ENCODE measurements around the gene SATB2. TPM values are rescaled to one million over a fixed set of nuclear protein-coding genes. Genes with fewer than 3 reads are reported as not detected.
A peak's percentile ranks its signal among the peaks of the same experiment; 100 is the strongest.

The SATB2 gene
- 10 to 100 TPM in 3 of 8 experiments, 1 to 10 TPM in 5; 1.1 to 81.9 (median 5.5) TPM for total RNA-seq

DNA sequence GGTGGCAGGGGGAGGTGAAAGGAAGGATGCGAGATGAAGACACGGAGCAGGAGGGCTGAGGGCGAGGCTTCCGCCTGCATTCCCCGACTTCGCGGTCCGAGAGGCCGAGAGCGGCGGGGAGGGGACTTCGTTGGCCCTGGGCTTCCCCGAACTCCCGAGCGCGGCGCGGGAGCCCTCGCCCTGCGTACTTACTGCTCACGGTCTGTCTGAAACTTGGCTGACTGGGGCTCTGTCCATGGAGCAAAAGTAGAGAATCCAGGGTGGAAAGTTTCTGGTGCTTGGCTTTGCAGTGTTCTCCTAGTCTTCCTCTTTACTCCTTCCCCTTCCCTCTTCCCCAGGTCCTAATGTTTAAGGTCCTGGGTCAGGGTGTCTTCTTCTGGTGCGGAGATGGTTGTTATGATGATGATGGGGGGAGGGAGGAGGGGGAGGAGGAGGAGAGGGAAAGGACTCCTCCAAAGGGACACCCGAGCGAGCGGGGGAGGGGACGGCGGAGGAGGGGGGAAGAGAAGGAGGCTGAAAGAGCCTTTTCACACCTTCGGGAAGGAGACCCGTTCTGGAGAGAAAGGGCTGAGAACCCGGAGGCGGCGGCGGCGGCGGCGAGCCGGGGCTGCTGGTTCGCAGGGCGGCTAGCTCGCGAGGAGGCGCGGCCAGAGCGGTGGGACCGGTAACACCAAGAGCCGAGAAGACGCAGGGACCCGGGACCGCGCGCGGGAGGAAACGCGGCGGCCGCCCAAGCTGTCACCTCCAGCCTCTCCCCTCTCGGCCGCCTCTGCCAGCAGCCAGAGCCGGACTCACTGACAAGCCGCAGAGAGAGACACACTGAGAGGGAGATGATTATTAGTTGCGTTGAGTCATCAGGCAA is at the start of gene SATB2:
Gene SATB2, minus strand, starts transcription at position 793 of the 862 bp plus-strand sequence. CDS start 1,902 bp downstream, outside the sequence.
- 0% methylated on average over 3 to 6 of the region's 61 CpGs; no CpG with 5 or more reads in 8 of the 10 experiments for WGBS, 10 experiments
- Histone ChIP-seq H3K4me1 (replicated peaks in 1 of 2) (peaks cover 4 to 8% of the 10 kb centered on the region in 2 donors), H3K4me3 (peak within 1 kb of the TSS; percentile 60 to 97 (median 88)), H3K27ac (no peak within 1 kb of the TSS)
- peak; percentile 3 to 51 (median 38) for ATAC-seq (replicated peaks in 6 of 8)
- in situ Hi-C loops (cut with MboI; ENCODE audit: low pct_unique_long_range_greater_than_20kb in 2 of 9, low sequenced_read_pairs in 9 of 9, unreplicated experiment in 9 of 9) = loop anchor here in 2 of 9 experiments (25.0 kb wide), 2 partner anchors 520 to 1145 kb away; no protein-coding TSS in a partner anchor

DNA sequence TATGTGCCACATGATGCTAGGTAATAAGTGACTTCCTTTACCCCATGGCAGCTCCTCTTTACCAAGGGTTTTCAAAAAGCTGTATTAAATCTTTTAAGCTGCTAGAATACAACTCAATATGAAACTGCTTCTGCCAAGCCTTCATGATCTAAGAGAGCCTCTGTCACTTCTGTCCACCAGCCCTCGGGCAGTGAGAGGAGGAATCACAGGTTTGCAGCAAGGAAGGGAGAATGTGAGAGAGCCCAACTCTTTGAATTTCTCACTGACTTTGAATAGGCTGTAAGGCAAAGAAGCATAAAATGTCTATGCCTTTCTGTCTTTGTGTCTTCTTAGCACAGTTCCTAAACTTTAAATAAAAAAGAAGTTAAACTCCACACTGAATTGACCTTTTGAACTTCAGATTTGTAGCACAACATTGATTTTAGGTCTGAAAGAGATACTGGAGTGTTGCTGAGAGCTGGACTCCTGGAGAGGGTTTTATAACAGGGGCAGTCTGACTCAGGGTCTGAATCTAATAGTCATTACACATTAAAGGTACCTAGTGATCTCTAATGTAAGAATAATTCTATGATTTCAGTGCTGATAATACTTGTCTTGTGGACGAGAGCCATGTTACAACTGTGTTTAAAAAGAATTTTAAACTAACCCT is 48.1 kb upstream of the SATB2 start:
- no peaks in the 10 kb centered on the region for H3K4me1 ChIP-seq (replicated peaks in 1 of 2)
- no peak overlapping the region for H3K4me3 ChIP-seq
- WGBS, 10 experiments = 11 to 100% (median 60%) methylated on average over 1 to 2 of the region's 2 CpGs; no CpG with 5 or more reads in 1 of the 10 experiments
- no peak overlapping the region for H3K27ac ChIP-seq
- in situ Hi-C loops (cut with MboI; ENCODE audit: low pct_unique_long_range_greater_than_20kb in 2 of 9, low sequenced_read_pairs in 9 of 9, unreplicated experiment in 9 of 9) = no loop called here
- no peak for ATAC-seq (replicated peaks in 6 of 8)

DNA sequence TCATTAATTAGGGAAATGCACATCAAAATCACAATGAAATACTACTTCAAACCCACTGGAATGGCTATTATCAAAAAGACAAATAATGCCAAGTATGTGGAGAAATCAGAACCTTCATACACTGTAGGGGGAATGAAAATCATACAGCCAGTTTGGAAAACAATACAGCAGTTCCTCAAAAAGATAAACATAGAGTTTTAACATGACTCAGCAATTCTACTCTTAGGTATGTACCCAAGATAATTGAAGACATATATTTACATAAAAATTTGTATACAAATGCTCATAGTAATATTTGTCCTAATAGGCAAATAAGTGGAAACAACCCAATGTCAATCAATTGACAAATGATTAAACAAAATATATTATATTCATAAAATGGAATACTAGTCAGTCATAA is 45.4 kb upstream of the SATB2 start:
- in situ Hi-C loops (cut with MboI; ENCODE audit: low pct_unique_long_range_greater_than_20kb in 2 of 9, low sequenced_read_pairs in 9 of 9, unreplicated experiment in 9 of 9) = no loop called here
- no peak for ATAC-seq (replicated peaks in 6 of 8)
- no peak overlapping the region for H3K4me3 ChIP-seq
- no peak overlapping the region for H3K27ac ChIP-seq
- no peaks in the 10 kb centered on the region for H3K4me1 ChIP-seq (replicated peaks in 1 of 2)

DNA sequence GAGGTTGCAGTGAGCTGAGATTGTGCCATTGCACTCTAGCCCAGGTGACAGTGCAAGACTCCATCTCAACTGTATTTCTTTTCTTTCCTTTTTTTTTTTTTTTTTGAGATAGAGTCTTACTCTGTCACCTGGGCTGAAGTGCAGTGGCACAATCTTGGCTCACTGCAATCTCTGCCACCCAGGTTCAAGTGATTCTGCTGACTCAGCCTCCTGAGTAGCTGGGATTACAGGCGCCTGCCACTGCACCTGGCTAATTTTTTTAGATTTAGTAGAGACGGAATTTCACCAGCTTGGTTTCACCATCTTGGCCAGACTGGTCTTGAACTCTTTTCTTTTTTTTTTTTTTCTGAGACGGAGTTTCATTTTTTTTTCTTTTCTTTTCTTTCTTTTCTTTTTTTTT is 41.3 kb upstream of the SATB2 start:
- no peak for ATAC-seq (replicated peaks in 6 of 8)
- 34 to 100% (median 82%) methylated on average over 1 to 3 of the region's 3 CpGs; no CpG with 5 or more reads in 2 of the 10 experiments for WGBS, 10 experiments
- no peak overlapping the region for H3K27ac ChIP-seq
- no peaks in the 10 kb centered on the region for H3K4me1 ChIP-seq (replicated peaks in 1 of 2)
- no peak overlapping the region for H3K4me3 ChIP-seq
- in situ Hi-C loops (cut with MboI; ENCODE audit: low pct_unique_long_range_greater_than_20kb in 2 of 9, low sequenced_read_pairs in 9 of 9, unreplicated experiment in 9 of 9) = loop anchor here in 6 of 9 experiments (25.0 kb wide), 2 partner anchors 238 to 1187 kb away; no protein-coding TSS in a partner anchor

DNA sequence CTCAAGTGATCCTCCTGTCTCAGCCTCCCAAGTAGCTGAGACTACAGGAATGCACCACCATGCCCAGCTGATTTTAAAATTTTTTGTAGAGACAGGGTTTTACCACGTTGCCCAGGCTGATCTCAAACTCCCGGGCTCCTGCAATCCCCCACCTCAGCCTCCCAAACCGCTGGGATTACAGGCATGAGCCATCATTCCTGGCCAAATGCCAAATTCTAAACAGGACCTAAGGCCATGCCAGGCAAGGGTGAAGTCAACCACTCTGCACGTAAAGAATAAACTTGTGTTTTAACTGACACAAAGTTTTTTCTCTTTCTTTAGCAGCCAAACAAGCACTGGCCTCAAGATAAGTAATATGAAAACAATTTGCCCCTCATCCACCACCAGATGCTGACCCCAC is 37.4 kb upstream of the SATB2 start:
- H3K4me3 ChIP-seq = no peak overlapping the region
- no peaks in the 10 kb centered on the region for H3K4me1 ChIP-seq (replicated peaks in 1 of 2)
- 20 to 100% (median 81%) methylated on average over 1 to 4 of the region's 4 CpGs; no CpG with 5 or more reads in 3 of the 10 experiments for WGBS, 10 experiments
- in situ Hi-C loops (cut with MboI; ENCODE audit: low pct_unique_long_range_greater_than_20kb in 2 of 9, low sequenced_read_pairs in 9 of 9, unreplicated experiment in 9 of 9) = loop anchor here in 6 of 9 experiments (25.0 kb wide), 2 partner anchors 242 to 1183 kb away; no protein-coding TSS in a partner anchor
- no peak for ATAC-seq (replicated peaks in 6 of 8)
- H3K27ac ChIP-seq = no peak overlapping the region

DNA sequence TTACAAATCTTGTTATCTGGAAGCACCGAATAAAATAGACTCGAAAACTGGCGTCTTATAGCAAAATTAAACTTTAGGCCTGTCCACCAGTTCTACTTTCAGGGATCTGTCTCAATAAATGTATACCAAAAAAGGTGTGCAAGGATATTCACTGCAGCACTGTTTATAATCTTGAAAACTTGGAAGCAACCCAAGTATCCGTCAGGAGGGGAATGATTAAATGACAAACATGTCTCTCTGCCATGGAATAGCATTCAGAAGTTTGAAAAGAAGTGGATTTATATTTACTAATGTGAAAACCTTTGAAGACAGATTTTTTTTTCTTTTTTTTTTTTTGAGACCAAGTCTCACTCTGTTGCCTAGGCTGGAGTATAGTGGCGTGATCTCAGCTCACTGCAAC is 32.3 kb upstream of the SATB2 start:
- in situ Hi-C loops (cut with MboI; ENCODE audit: low pct_unique_long_range_greater_than_20kb in 2 of 9, low sequenced_read_pairs in 9 of 9, unreplicated experiment in 9 of 9) = loop anchor here in 6 of 9 experiments (25.0 kb wide), 2 partner anchors 247 to 1178 kb away; no protein-coding TSS in a partner anchor
- no peak for ATAC-seq (replicated peaks in 6 of 8)
- Histone ChIP-seq H3K4me3 (no peak overlapping the region), H3K4me1 (replicated peaks in 1 of 2) (no peaks in the 10 kb centered on the region), H3K27ac (no peak overlapping the region)
- 87 to 100% (median 97%) methylated on average over 3 to 4 of the region's 5 CpGs for WGBS, 10 experiments

DNA sequence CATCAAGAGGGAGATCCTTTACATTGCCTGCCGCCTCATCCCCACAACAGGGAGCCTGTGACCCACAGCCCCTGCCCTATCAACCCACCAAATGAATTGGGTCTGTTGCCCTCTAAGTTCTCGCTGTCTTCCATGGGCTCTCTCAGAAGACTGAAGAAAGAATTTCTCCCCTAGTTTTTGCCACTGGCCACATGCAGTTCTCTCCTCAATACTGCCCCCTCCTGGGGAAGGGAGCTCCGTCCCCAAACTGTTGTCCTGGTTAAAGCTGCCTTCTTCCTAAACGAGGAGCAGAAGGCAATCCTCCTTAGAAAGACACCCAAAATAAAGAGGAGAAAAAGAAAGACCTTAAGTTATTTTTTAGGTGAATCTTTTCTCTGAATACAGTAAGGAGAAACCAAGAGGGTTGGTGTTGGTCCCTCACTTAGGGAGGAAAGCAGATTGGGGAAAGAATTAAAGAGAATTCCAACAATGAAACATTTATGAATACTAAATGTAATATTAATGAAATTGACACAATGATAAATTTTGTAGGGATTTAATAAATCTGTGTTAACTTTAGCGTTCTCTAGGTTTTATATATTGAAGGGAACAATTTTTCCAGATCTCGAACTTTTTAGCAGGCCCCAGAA is 31.1 kb upstream of the SATB2 start:
- 20 to 86% (median 56%) methylated on average over 2 to 6 of the region's 6 CpGs; no CpG with 5 or more reads in 1 of the 10 experiments for WGBS, 10 experiments
- Histone ChIP-seq H3K4me3 (no peak overlapping the region), H3K27ac (no peak overlapping the region), H3K4me1 (replicated peaks in 1 of 2) (no peaks in the 10 kb centered on the region)
- peak in 3 of 8 experiments; percentile 41 to 60 (median 47) for ATAC-seq (replicated peaks in 6 of 8)
- in situ Hi-C loops (cut with MboI; ENCODE audit: low pct_unique_long_range_greater_than_20kb in 2 of 9, low sequenced_read_pairs in 9 of 9, unreplicated experiment in 9 of 9) = loop anchor here in 6 of 9 experiments (10.0 to 25.0 kb wide), 3 partner anchors 248 to 1177 kb away; no protein-coding TSS in a partner anchor

DNA sequence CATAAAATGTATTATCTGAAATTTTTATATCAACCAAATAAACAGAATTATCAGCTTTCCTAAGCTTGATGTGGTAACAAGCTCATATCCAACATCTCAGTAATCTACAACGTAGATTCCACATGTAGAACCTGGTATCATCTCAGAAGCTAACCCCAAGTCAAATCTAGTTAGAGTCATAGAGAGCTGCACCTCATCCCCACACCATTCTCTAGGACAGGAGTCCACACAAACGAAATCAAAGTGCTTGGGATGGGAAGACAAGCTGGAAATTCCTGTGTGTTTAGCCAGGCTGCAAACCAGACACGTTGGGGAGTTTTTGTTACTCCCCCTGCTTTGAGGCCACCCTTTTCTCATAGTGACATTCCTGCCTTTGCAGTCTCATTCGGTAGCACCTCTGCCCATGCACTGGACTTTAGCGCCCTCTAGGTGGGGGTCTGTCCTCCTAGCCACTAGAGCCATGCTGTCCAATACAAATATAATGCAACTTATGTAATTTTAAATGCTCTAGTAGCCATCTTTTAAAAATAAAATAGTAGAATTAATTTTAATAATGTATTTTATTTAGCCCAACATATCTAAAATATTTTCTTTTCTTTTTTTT is 28.1 kb upstream of the SATB2 start:
- ATAC-seq (replicated peaks in 6 of 8) = peak in 7 of 8 experiments; percentile 52 to 97 (median 70)
- WGBS, 10 experiments = 0 to 86% (median 33%) methylated on average over 1 to 5 of the region's 5 CpGs
- Histone ChIP-seq H3K4me1 (replicated peaks in 1 of 2) (no peaks in the 10 kb centered on the region), H3K27ac (no peak overlapping the region), H3K4me3 (no peak overlapping the region)
- in situ Hi-C loops (cut with MboI; ENCODE audit: low pct_unique_long_range_greater_than_20kb in 2 of 9, low sequenced_read_pairs in 9 of 9, unreplicated experiment in 9 of 9) = loop anchor here in 6 of 9 experiments (10.0 to 25.0 kb wide), 3 partner anchors 251 to 1174 kb away; no protein-coding TSS in a partner anchor

DNA sequence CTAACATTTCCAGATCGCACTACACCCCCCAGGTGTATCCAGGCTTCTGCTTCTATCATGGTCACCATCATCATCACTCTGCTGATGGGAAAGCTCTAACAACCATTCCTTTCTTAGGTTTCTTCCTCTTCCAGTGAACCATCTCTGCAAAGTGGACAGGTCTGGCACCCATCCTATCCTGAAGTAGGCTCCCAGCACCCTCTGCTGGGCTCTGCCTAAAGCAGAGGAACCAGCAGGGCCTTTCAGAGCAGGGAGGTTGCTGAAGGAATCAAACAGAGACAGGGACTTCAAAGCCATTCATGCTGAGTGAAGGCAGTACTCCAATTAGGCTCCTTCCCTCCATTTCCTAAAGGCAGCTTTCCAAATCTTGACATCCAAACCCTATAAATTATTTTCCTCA is 27.2 kb upstream of the SATB2 start:
- Histone ChIP-seq H3K27ac (no peak overlapping the region), H3K4me3 (no peak overlapping the region), H3K4me1 (replicated peaks in 1 of 2) (no peaks in the 10 kb centered on the region)
- peak in 1 of 8 experiments; percentile 71 for ATAC-seq (replicated peaks in 6 of 8)
- 92 to 100% (median 100%) methylated on average over 1 of the region's 1 CpG; no CpG with 5 or more reads in 3 of the 10 experiments for WGBS, 10 experiments
- in situ Hi-C loops (cut with MboI; ENCODE audit: low pct_unique_long_range_greater_than_20kb in 2 of 9, low sequenced_read_pairs in 9 of 9, unreplicated experiment in 9 of 9) = loop anchor here in 6 of 9 experiments (10.0 to 25.0 kb wide), 3 partner anchors 252 to 1173 kb away; no protein-coding TSS in a partner anchor

DNA sequence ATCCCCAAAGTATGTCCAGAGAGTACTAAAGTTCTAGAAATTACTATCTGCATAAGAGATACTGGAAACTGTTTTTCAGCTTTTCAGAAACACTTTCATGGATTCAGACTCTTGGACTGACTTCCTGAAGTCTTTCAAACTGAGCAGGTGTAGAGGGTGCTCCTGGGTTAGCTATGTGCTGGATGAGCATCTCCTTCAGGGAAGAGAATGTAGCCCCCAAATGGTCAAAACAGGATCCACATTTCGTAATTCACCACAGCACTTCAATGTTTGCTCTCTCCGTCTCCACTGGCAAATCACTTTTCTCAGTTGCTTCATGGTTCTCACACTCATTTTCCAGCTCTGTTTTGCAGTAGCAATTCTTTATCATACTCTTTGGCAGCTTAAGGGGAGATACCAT is 23.2 kb upstream of the SATB2 start:
- no peak overlapping the region for H3K4me3 ChIP-seq
- no peaks in the 10 kb centered on the region for H3K4me1 ChIP-seq (replicated peaks in 1 of 2)
- in situ Hi-C loops (cut with MboI; ENCODE audit: low pct_unique_long_range_greater_than_20kb in 2 of 9, low sequenced_read_pairs in 9 of 9, unreplicated experiment in 9 of 9) = loop anchor here in 6 of 9 experiments (10.0 to 25.0 kb wide), 3 partner anchors 256 to 1169 kb away; no protein-coding TSS in a partner anchor
- H3K27ac ChIP-seq = no peak overlapping the region
- 83 to 100% (median 90%) methylated on average over 1 to 2 of the region's 2 CpGs; no CpG with 5 or more reads in 3 of the 10 experiments for WGBS, 10 experiments
- ATAC-seq (replicated peaks in 6 of 8) = no peak

DNA sequence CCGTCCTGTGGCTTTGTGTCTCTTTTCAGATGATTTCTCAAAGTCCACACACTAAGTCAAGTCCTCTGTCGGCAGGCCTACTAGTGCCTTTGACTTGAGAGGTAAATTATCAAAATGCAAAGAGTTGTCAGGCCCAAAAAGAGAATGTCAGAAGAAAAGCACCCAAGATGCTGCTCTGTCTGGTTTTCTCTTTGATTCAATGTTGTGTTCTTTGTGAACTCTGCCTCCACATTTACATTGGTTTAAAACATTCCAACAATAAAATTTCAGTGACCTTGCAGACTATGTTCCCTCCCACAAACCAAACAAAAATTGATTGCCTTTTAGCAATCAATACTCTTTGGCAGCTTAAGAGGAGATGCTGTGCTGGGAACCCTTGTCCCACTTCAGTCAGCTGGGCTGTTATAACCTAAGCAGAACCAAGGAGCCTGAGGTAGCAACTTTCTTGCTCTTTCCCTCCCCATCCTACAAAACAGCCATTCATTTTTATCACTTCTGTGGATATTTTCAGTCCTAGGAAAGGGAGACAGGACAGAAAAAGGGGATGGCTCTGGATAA is 19.6 kb upstream of the SATB2 start:
- WGBS, 10 experiments = 50 to 100% (median 83%) methylated on average over 1 to 2 of the region's 2 CpGs; no CpG with 5 or more reads in 3 of the 10 experiments
- Histone ChIP-seq H3K4me1 (replicated peaks in 1 of 2) (no peaks in the 10 kb centered on the region), H3K27ac (no peak overlapping the region), H3K4me3 (no peak overlapping the region)
- in situ Hi-C loops (cut with MboI; ENCODE audit: low pct_unique_long_range_greater_than_20kb in 2 of 9, low sequenced_read_pairs in 9 of 9, unreplicated experiment in 9 of 9) = loop anchor here in 6 of 9 experiments (25.0 kb wide), 2 partner anchors 260 to 1165 kb away; no protein-coding TSS in a partner anchor
- ATAC-seq (replicated peaks in 6 of 8) = no peak
